ENCODE measurements around the gene TBC1D22A.

GRCh38 chr22:46754826-46755225, 7.6 kb upstream of the TBC1D22A start:
- TF ChIP-seq CTCF (IDR thresholded peaks at IDR 0.05) (no peak), POLR2A (IDR thresholded peaks at IDR 0.05) (no peak)
